Measurements from ENCODE around the gene LENG8. TPM values are rescaled to one million over a fixed set of nuclear protein-coding genes. Genes with fewer than 3 reads are reported as not detected.

LENG8 gene
- total and polyA plus RNA-seq, 2 of the 4 experiments (the other 2 are of a cell fraction) = 21.1 to 93.9 TPM

DNA sequence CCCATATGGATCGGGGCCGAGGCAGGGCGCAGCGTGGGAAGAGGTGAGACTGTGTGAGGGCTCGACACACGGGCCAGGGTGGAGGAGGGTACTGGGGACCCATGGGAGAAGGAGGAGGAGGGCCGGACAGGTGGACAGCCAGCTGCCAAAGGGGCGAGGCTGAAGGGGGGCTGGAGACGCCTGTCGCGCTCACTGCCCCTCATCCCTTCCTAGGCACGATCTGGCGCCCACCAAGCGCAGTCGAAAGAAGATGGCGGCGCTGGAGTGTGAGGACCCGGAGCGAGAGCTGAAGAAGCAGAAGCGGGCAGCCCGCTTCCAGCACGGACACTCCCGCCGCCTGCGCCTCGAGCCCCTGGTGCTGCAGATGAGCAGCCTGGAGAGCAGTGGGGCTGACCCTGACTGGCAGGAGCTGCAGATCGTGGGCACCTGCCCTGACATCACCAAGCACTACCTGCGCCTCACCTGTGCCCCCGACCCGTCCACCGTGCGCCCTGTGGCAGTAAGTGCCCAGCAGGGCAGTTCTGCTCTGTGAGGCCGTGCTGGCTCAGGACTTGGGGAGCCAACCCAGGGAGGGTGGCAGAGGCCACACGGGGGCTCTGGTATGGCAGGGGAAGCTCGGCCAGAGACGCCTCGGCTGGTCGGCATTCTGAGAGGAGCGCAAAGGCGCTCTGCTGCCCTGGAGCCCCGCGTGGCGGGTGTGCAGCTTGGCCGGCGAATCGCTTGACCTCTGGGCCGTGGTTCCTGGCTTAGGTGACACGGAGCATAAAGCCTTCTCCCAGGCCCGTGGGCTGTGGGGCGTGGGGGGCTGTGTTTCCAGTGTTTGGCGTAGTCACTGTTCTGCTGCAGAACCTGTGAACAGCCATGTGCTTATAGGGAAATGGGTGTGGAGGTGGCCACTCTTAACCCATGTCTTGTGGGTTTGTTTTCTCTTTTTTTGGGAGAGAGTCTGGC is 7.7 kb downstream of the LENG8 start:
- peaks cover 77% of the 10 kb centered on the region for H4K20me1 ChIP-seq (ENCODE audit: insufficient read depth, low read length)
- POLR2A ChIA-PET (ENCODE audit: unreplicated experiment) = no interaction called here
- WGBS, 2 experiments (ENCODE audit: extremely low coverage in 2 of 2, insufficient read length in 1 of 2) = 93% methylated on average over 35 of the region's 51 CpGs; no CpG with 5 or more reads in 1 of the 2 experiments

More for the DNA sequence above, 7.7 kb downstream of the LENG8 start:
- no peak overlapping the region for H3K4ac ChIP-seq (ENCODE audit: low read depth, low read length)
- H2AK5ac ChIP-seq (ENCODE audit: low read depth, low read length) = no peak overlapping the region
- H3K18ac ChIP-seq (ENCODE audit: low read depth, low read length) = no peak overlapping the region
- H3K23ac ChIP-seq (ENCODE audit: low read depth, low read length) = no peak overlapping the region
- H4K91ac ChIP-seq (ENCODE audit: insufficient read depth, low read depth, low read length) = no peak overlapping the region
- H3K27ac ChIP-seq (ENCODE audit: insufficient read depth, low read length) = no peak overlapping the region
- dilution Hi-C loops (cut with HindIII; ENCODE audit: low sequenced_read_pairs, unreplicated experiment) (no loop called here), intact Hi-C loops (cut with micrococcal nuclease) (no loop called here), in situ Hi-C loops (cut with MboI; ENCODE audit: low sequenced_read_pairs) (loop anchor here (10.0 to 25.0 kb wide), 6 partner anchors 252 to 1681 kb away; partner anchors contain the start of genes NAT14, NDUFA3, OSCAR and PRPF31)
- no peaks in the 10 kb centered on the region for H3K9me3 ChIP-seq (ENCODE audit: control insufficient read depth, insufficient read depth, low read length)
- no peak overlapping the region for H2AFZ ChIP-seq (replicated peaks; ENCODE audit: low read length, poor library complexity)
- TF ChIP-seq BHLHE40 (IDR thresholded peaks at IDR 0.05; ENCODE audit: low read depth, low read length) = no peak
- no peak for TF ChIP-seq CEBPB (IDR thresholded peaks at IDR 0.05; ENCODE audit: low read depth, low read length)
- no peak for TF ChIP-seq RAD21 (IDR thresholded peaks at IDR 0.05; ENCODE audit: low read length)
- no peak for TF ChIP-seq RFX5 (IDR thresholded peaks at IDR 0.05; ENCODE audit: low read depth, low read length)
- TF ChIP-seq, protein P1, sequence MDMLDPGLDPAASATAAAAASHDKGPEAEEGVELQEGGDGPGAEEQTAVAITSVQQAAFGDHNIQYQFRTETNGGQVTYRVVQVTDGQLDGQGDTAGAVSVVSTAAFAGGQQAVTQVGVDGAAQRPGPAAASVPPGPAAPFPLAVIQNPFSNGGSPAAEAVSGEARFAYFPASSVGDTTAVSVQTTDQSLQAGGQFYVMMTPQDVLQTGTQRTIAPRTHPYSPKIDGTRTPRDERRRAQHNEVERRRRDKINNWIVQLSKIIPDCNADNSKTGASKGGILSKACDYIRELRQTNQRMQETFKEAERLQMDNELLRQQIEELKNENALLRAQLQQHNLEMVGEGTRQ (IDR thresholded peaks at IDR 0.05; ENCODE audit: low read depth, low read length) = no peak
- TF ChIP-seq POLR2A (IDR thresholded peaks at IDR 0.05; ENCODE audit: low read depth, low read length) = no peak; the same call in 1 of the 2 replicates
- no peak for TF ChIP-seq NFE2L2 (IDR thresholded peaks at IDR 0.05; ENCODE audit: low read depth, low read length)
- TF ChIP-seq MXI1 (IDR thresholded peaks at IDR 0.05; ENCODE audit: borderline replicate concordance, low read depth, low read length) = no peak
- TF ChIP-seq RCOR1 (IDR thresholded peaks at IDR 0.05; ENCODE audit: insufficient replicate concordance, low read length) = no peak
- CTCF ChIA-PET = no interaction called here
- no peaks in the 10 kb centered on the region for H3K27me3 ChIP-seq (ENCODE audit: control insufficient read depth, insufficient read depth, low read length)
- no peak overlapping the region for H3K4me3 ChIP-seq (ENCODE audit: insufficient read depth, low read depth, low read length)
- H2BK15ac ChIP-seq (ENCODE audit: low read depth, low read length) = no peak overlapping the region
- no TSS peak for BruUV-seq (replicated peaks)
- no peak overlapping the region for H3K14ac ChIP-seq (replicated peaks; ENCODE audit: low read depth, low read length)
- H3K79me1 ChIP-seq (ENCODE audit: low read depth in 1 of 2, low read length in 2 of 2) = peaks cover 24 to 71% of the 10 kb centered on the region in 2 experiments
- H4K5ac ChIP-seq (ENCODE audit: low read depth, low read length) = no peak overlapping the region
- no peak for DNase-seq
- peaks cover 6% of the 10 kb centered on the region; the same call in 1 of the 2 replicates for H3K9me1 ChIP-seq (ENCODE audit: insufficient read depth, low read length)
- no peak overlapping the region for H3K4me2 ChIP-seq (ENCODE audit: low read depth, low read length)
- peaks cover 94% of the 10 kb centered on the region for H3K36me3 ChIP-seq (ENCODE audit: control insufficient read depth, insufficient read depth, low read length)
- no peak overlapping the region for H2AK9ac ChIP-seq (replicated peaks; ENCODE audit: low read depth, low read length, poor library complexity)
- ATAC-seq (ENCODE audit: low read depth) = no peak
- peaks cover 6% of the 10 kb centered on the region; the same call in 1 of the 2 replicates for H3K4me1 ChIP-seq (ENCODE audit: control insufficient read depth, insufficient read depth, low read length)
- H3K9ac ChIP-seq (ENCODE audit: low read depth, low read length) = no peak overlapping the region
- H4K8ac ChIP-seq (ENCODE audit: low read depth in 2 of 2, low read length in 2 of 2) = no peak overlapping the region
- no peak overlapping the region for H2BK20ac ChIP-seq (ENCODE audit: low read depth, low read length)
- H2BK120ac ChIP-seq (ENCODE audit: low read depth, low read length) = no peak overlapping the region
- no peak overlapping the region for H3K56ac ChIP-seq (ENCODE audit: extremely low read depth, insufficient read depth, low read length)
- no peak overlapping the region for H2BK5ac ChIP-seq (ENCODE audit: low read depth, low read length, poor library complexity, severe bottlenecking)

Data from IMR-90 (cell line).